HG02763 (cell line): ENCODE measurements around the gene RRP8.

Experiments used
- ATAC-seq: cut with Tn5 transposase; IDR thresholded peaks from one replicate; pipeline ENCODE4 v1.9.1; 2021; ENCODE audit warnings: mild to moderate bottlenecking, moderate library complexity; ENCODE audit not compliant: unreplicated experiment

RRP8 gene

DNA sequence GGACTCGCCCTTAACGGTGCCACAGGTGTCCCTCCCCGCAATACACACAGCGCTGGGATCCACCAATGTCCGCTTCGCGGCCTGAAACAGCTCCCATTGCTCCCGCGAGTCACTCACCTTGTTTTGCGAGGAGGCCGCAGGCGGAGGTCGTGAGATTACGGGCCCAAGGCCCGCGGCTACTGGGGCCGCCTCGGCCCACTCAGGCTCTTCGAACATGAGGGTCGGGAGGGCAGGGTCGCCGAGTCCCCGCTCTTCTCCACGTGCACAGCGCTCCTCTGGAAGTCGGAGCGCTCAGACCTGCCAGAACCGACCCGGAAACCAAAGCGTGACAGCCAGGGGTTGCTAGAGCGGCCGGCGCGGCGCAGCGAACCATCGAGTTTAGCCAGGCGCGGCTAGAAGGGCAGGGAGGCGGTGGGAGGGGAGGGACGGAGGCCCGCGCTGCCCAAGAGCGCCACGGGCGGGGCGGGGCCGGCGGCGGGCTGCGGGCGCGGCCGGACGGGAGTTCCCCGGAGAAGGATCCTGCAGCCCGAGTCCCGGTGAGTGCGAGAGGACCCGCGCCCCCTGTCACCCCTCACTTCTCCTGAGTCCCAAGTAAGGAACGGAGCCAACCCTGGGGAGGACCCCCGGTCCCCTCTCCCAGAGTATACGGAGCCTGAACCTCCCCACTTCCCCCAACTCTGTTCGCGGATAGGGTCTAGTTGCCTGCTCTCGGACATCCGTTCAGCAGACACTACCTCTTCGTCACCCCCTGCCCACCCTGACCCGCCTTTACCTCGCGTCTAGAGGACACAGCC, at the start of gene RRP8, which contains the start of gene ILK:
Gene RRP8, minus strand, starts transcription at position 330 of the 794 bp plus-strand sequence. Its CDS starts 114 bp downstream, at position 216.
Gene ILK, plus strand, starts transcription at position 488 of the 794 bp plus-strand sequence. CDS start 498 bp downstream, outside the sequence.
- ATAC-seq, result peak; percentile 73

DNA sequence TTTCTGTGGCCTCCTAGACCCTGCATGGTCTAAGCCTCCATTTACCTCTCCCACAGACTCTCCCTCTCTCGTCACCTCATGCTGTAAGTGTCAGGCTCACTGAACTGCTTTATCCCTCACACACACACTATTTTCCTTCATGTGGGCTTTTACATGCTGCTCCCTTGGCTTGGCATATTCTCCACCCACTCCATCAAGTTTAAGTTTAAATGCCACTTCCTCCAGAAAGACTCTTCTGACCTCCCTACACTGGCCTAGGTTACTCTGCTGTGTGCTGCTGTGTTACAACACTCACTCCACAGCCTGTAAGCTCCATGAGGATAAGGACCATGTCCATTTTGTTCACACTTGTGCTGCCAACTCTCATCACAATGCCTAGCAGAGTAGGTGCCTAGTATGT, 49.7 kb upstream of the RRP8 start:
- no peak for ATAC-seq

GRCh38 chr11:6652182-6652581, 48.8 kb upstream of the RRP8 start:
- no peak for ATAC-seq

- no peak for ATAC-seq
These were observed 47.6 kb upstream of the RRP8 start for GRCh38 chr11:6650980-6651379.

DNA sequence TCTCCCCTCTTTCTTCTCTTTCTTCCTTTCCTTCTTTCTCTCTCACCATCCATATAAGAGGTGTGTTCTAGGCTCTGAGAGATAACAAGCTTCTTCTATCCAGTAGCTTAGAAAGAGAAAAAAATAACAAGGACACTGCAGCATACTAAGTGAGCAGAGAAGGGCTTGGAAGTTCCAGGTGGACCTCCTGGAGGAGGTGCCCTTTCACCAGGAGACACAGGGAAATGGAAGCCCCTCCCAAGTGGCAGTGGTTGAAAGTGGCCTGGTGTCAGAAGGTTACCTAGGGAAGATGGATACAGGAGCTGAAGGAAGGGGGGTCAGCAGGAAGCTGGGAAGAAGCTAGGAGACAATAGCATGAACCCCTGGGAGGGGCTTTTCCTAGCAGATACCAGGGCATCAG, 46.7 kb upstream of the RRP8 start:
- ATAC-seq, result no peak

GRCh38 chr11:6648501-6648900, 45.1 kb upstream of the RRP8 start:
- no peak for ATAC-seq

GRCh38 chr11:6647836-6648235, 44.4 kb upstream of the RRP8 start:
- ATAC-seq, result no peak

GRCh38 chr11:6646918-6647679, 43.7 kb upstream of the RRP8 start:
- peak; percentile 87 for ATAC-seq

GRCh38 chr11:6646576-6646917, 43.1 kb upstream of the RRP8 start:
- no peak for ATAC-seq

GRCh38 chr11:6646071-6646470, 42.7 kb upstream of the RRP8 start:
- ATAC-seq, result no peak

- ATAC-seq, result no peak
These were observed 39.5 kb upstream of the RRP8 start for GRCh38 chr11:6642957-6643356.

DNA sequence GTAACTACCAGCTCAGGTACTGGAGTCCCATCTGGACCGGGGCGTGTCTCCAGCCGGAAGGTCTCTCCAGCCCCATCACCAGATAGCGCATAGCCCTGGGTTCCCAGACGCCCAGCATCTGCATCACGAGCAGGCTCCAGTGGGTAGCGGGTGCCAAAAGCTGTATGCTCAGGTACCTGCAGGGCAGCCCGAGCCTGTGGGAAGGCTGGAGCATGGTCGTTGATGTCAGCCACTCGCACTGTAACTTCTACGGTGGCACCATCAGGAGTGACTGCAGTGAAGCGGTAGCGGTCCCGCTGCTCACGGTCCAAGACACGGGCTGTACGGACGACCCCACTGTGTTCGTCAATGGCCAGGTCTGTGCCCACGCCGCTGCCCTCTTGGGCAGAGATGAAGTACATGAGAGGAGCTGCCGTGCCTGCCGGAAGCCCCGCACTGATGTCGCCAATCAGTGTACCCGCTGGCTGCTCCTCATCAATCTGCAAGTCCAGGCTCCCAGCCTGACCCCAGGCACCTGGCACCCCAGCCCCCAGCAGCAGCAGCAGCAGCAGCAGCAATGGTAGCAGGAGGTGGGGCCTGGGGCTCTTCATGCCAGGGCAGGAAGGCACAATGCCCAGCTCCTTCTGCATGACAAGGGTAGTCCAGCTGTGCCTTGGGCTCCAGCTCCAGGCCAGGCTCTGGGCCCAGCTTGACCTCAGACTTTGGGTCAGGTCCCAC, 37.7 kb upstream of the RRP8 start:
- no peak for ATAC-seq

DNA sequence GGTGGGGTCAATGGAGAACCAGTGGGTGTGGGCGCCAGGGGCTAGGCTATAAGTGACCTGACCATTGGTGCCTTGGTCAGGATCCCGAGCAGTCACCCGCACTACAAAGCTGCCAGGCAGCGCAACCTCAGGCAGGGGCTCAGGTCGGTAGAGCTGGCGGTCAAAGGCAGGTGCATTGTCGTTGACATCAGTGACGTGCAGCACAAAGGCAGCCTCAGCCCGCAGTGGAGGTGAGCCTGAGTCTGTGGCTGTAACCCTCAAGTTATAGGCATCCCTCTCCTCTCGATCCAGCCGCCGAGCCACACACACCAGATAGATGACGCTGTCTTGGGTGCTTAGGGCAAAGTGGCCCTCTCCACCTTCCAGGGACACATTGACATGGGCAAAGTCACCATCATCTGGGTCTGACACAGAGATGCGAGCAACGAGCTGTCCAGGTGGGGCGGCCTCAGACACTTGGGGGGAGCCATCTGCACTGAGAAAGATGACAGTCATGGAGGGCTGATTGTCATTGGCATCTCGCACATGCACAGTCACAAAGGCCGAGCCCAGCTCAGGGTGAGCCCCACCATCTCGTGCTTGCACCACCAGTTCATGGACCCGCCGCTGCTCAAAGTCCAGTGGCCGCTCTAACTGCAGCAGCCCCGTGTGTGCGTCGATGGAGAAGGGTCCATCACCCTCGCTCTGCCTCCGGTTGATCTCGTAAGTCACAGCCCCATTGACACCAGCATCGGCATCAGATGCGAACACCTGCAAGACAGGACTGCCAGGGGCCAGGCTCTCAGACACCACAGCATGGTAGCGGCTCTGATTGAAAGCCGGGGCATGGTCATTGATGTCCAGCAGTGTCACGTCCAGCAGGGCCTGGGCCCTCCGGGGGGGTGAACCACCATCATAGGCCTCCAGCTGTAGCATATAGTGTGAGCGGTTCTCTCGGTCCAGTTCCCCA, 36.9 kb upstream of the RRP8 start:
- ATAC-seq, result no peak

DNA sequence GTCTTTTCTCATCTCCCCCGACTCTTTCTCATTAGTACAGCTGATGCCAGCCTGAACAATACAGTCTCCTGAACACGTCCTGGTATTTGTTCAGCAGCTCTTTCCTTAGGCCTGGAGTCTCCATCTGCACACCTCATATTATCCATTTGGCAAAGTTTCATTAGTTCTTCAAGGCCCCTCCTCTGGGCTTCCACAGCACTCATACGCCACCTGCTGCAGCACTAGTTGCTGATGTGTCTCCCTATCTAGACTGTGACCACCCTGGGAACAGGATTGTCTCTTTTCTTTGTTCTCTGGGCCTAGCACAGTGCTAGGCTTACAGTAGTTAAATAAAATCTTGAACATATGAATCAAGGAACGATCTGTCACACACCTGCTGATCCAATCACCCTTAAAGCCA, 35.0 kb upstream of the RRP8 start:
- no peak for ATAC-seq

DNA sequence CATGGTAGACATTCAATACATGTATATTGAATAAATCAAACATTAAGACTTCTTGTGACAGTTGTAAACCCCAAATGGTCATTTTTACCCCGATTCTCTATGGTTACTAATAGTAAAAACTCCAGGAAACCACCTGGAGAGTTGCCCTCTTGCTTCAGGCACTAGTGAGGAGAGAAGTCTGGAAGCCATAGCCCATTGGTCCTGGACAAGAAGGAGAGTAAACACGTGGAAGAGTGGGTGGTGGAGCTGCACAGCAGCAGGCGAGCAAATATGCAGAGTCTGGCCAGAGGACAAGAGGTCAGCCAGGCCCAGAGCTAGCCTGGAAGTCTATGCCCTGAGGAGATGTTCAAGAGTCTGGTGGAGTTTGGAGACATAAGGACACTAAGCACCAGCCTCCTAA, 34.5 kb upstream of the RRP8 start:
- no peak for ATAC-seq

- no peak for ATAC-seq
These were observed 33.1 kb upstream of the RRP8 start for GRCh38 chr11:6636480-6636879.

DNA sequence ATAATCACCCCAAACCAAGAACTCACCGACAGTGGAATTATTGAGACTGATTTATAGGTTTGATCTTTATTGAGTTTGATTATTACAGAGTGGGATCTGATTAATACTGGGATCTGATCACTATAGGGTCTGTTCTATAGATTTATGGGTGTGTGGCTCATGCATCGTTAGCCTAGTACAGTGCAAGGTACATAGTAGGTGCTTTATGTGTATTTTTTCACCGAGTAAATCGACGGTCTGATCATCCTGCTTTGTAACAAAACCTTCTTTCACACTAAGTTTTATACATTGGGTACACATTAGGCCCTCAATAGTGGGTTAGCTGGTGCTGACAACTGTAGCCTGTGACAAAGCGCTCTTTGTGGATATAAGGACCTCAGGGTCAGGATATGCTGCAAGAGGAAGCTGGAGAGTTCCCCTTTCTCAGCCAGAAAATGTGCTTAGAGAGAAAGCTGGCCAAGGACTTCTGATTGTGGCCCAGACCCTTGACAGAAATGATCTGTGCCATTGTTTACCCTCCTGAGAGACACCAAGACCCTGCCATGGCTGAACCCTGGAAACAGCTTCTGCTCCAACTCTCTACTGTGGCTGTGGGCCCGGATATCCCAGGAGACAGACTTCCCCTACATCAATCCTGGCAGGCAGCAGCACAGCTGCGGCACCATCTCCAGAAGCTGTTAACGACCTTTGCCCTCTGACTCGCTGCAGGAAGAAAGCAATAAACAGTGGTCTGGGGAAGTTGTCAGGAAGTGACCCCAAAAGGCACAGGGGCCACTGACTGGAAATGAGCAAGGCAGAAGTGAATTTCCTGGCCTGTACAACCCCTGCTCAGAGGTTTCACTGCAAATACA, 31.9 kb upstream of the RRP8 start:
- ATAC-seq, result no peak

GRCh38 chr11:6634534-6634933, 31.1 kb upstream of the RRP8 start:
- no peak for ATAC-seq
